ENCODE results near the gene TADA2B. TPM values are rescaled to one million over a fixed set of nuclear protein-coding genes. Genes with fewer than 3 reads are reported as not detected.

TADA2B gene
- total and polyA plus RNA-seq, 8 donors: 9.6 to 26.2 (median 17.9) TPM

DNA sequence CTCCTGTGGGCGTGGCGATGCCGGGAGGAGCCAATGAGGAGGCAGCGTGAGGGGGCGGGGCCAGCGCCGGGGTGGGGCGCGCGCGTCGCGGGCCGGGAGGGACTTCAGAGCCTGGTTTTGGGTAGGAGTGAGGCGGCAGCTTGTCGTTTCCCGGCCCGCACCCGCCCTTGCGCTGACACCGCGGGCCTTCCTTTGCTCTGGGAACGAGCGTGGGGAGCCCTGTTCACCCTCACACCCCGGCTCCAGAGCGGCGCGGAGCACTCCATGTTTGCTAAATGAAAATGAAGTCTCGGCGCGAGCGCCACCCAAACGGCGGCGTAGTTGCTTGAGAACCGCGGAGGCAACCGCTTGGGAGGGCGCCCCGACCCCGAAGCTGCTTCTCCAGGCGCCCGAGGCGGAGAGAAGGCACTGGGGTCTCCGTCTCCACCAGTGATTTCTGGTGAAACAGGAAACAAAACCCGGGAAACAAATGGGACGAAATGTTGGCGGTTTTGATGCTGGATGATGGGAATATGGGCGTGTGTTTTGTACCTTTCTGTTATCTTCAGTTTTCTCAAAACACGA lies 25.2 kb downstream of the TADA2B start:
- peak overlapping the region; percentile 80 to 83 (median 81) for H3K27ac ChIP-seq
- peaks cover 8 to 15% (median 13%) of the 10 kb centered on the region in 3 donors for H3K4me1 ChIP-seq
- intact Hi-C loops (cut with DNase I): no loop called here
- peak overlapping the region; percentile 42 to 96 (median 79) for H3K4me3 ChIP-seq
- 0 to 1% methylated on average over 46 to 50 of the region's 50 CpGs for WGBS, 2 donors
- DNase-seq (peak in 2 of 6 donors; percentile 100), FAIRE-seq (no peak), ATAC-seq (no peak)
- TF ChIP-seq, protein P1, sequence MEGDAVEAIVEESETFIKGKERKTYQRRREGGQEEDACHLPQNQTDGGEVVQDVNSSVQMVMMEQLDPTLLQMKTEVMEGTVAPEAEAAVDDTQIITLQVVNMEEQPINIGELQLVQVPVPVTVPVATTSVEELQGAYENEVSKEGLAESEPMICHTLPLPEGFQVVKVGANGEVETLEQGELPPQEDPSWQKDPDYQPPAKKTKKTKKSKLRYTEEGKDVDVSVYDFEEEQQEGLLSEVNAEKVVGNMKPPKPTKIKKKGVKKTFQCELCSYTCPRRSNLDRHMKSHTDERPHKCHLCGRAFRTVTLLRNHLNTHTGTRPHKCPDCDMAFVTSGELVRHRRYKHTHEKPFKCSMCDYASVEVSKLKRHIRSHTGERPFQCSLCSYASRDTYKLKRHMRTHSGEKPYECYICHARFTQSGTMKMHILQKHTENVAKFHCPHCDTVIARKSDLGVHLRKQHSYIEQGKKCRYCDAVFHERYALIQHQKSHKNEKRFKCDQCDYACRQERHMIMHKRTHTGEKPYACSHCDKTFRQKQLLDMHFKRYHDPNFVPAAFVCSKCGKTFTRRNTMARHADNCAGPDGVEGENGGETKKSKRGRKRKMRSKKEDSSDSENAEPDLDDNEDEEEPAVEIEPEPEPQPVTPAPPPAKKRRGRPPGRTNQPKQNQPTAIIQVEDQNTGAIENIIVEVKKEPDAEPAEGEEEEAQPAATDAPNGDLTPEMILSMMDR (IDR thresholded peaks at IDR 0.05): no peak
- no peaks in the 10 kb centered on the region for H3K27me3 ChIP-seq
- peaks cover 0 to 8% (median 3%) of the 10 kb centered on the region in 3 donors for H3K36me3 ChIP-seq
- H3K9me3 ChIP-seq: no peaks in the 10 kb centered on the region

DNA sequence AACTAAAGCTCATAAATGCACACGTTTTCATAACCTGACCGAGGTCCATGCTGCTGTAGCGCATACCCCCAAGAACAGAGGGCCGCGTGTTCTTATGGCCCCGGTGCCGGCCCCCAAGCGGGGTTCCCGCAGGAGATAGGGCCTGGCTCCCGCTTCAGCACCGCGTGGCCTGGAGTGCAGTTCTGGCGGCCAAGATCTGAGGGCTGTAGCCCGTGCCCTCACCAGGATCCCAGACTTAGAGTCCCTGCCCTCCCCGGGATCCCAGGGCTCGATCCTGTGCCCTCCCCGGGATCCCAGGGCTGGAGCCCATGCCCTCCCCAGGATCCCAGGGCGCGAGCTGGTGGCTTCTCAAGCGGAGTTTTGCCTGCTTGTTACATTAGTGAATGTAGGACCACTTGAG lies 25.7 kb downstream of the TADA2B start:
- H3K9me3 ChIP-seq: no peaks in the 10 kb centered on the region
- no peaks in the 10 kb centered on the region for H3K27me3 ChIP-seq
- 11 to 16% methylated on average over 20 of the region's 20 CpGs for WGBS, 2 donors
- TF ChIP-seq, protein P1 (IDR thresholded peaks at IDR 0.05): no peak
- peak overlapping the region in 3 of 4 donors; percentile 80 to 81 (median 81) for H3K27ac ChIP-seq
- H3K4me1 ChIP-seq: peaks cover 8 to 15% (median 13%) of the 10 kb centered on the region in 3 donors
- FAIRE-seq (no peak), ATAC-seq (no peak), DNase-seq (no peak)
- intact Hi-C loops (cut with DNase I): no loop called here
- H3K36me3 ChIP-seq: peaks cover 0 to 3% (median 0%) of the 10 kb centered on the region in 3 donors
- peak overlapping the region in 2 of 4 donors; percentile 96 for H3K4me3 ChIP-seq

DNA sequence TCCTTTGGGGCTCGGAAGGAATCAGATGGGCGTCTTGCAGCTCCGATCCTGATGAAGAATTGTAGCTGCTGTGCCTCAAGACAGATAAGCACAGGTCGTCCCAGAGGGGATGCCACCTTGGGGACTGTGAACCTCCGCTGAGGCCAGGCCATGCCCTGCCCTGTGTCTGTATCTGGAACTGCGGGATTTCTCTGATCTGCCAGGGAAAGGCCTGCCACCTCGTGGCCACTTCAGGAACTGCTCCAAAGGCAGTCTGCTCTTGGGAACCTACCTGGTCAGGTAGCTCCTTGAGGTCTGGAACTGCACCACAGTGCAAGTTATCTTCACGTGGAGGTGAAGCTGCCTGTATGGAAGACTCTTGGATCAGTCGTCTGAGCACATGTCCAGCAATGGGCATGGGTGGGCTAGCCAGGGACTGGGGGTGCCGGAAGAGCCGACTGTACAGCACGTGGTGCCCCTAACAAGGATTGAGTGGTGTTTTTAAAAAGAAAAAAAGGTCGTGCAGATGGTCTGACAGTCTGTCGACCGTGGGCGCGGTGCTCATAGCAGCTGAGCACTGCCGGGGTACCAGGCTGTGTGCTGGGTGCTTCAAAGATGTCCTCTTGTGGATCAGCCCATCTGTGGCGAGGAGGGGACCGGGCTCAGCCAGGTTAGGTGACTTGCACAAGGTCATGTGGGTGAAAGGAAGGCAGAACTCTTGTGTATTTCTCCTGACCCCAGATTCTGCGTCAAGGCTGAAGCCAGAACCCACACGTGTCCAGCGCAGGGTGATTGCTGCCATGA lies 27.7 kb downstream of the TADA2B start:
- H3K4me3 ChIP-seq: no peak overlapping the region
- intact Hi-C loops (cut with DNase I): loop anchor here in 1 of 3 donors (10.0 kb wide), 1 partner anchor 166 kb away; the partner anchor contains the start of gene TBC1D14
- TF ChIP-seq, protein P1 (IDR thresholded peaks at IDR 0.05): peak; percentile 98 to 100 (median 99)
- peak; percentile 30 to 58 (median 54) for ATAC-seq
- H3K36me3 ChIP-seq: no peaks in the 10 kb centered on the region
- H3K27ac ChIP-seq: no peak overlapping the region
- WGBS, 2 donors: 29 to 30% methylated on average over 23 of the region's 23 CpGs
- peaks cover 8 to 15% (median 13%) of the 10 kb centered on the region in 3 donors for H3K4me1 ChIP-seq
- peak; percentile 79 to 97 (median 94) for DNase-seq
- H3K27me3 ChIP-seq: no peaks in the 10 kb centered on the region
- no peak for FAIRE-seq
- H3K9me3 ChIP-seq: no peaks in the 10 kb centered on the region

DNA sequence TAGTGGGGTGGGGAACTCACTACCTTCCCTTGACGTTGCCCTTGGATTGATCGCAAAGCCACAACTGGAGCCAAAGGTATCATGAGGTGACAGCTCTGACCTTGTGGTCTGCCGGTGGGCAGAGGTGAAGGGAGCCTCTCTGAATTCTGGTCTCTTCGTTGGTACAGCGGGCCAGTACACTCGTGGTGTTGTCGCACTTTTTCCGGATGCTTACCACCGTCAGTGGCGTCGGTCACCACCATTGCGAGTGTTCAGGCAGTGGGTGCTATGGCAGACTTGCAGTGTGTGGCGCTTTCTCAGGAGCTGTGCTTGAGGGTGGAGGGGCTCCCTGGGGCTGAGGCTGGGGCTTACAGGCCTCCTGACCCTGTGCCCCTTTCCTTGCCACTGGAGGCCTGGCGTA lies 29.9 kb downstream of the TADA2B start:
- no peak for DNase-seq
- no peak for FAIRE-seq
- H3K9me3 ChIP-seq: no peaks in the 10 kb centered on the region
- ATAC-seq: no peak
- peaks cover 5% of the 10 kb centered on the region in 3 donors for H3K4me1 ChIP-seq
- no peak overlapping the region for H3K27ac ChIP-seq
- H3K27me3 ChIP-seq: no peaks in the 10 kb centered on the region
- H3K36me3 ChIP-seq: no peaks in the 10 kb centered on the region
- intact Hi-C loops (cut with DNase I): loop anchor here in 1 of 3 donors (10.0 kb wide), 1 partner anchor 168 kb away; the partner anchor contains the start of gene TBC1D14
- TF ChIP-seq, protein P1 (IDR thresholded peaks at IDR 0.05): no peak
- no peak overlapping the region for H3K4me3 ChIP-seq
- WGBS, 2 donors: 82 to 85% methylated on average over 14 of the region's 14 CpGs

Data from pancreas (tissue), 10 donors.